ENCODE data around the gene SLC22A3. TPM values are rescaled to one million over a fixed set of nuclear protein-coding genes. Genes with fewer than 3 reads are reported as not detected.

Gene SLC22A3
- total and polyA plus RNA-seq, 2 of the 13 experiments (the other 11 are each of a cell fraction or from before 2014, with no cell fraction given): 12.0 to 31.5 TPM

DNA sequence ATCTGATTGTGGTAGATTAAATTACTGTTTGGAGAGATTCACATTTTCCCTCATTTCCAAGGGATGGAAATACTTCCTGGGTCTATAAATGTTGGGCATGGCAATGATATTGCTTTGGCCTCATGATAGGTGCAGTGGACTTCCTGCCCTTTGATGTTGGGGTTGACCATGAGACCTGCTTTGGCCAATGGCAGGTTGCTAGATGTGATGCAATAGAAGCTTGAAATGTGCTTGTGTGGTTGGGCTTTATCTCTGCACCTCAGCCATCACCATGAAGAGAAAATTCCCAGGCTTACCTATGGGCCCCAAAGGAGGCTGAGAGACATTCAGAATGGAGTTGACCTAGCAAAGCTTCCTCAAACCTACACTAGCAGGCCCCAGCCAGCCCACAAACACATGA lies 69.4 kb downstream of the SLC22A3 start:
- Histone ChIP-seq H3K9me3 (ENCODE audit: low read length) (no peaks in the 10 kb centered on the region), H2AFZ (ENCODE audit: low read length) (no peak overlapping the region), H4K20me1 (ENCODE audit: insufficient read depth, low read length) (no peaks in the 10 kb centered on the region), H3K27ac (ENCODE audit: extremely low read length, insufficient read depth, low read length) (no peak overlapping the region), H3K4me1 (ENCODE audit: insufficient read depth, low read length) (peaks cover 29% of the 10 kb centered on the region), H3K36me3 (replicated peaks in 1 of 2; ENCODE audit: control insufficient read depth in 1 of 2, insufficient read depth in 2 of 2, low read length in 2 of 2) (peaks cover 0 to 7% of the 10 kb centered on the region in 2 experiments; a peak in 2 of 5 replicates), H3K4me3 (replicated peaks in 1 of 3; ENCODE audit: insufficient read depth in 1 of 3, low read depth in 2 of 3, low read length in 3 of 3) (no peak overlapping the region), H3K27me3 (ENCODE audit: control insufficient read depth in 1 of 2, insufficient read depth in 2 of 2, low read length in 2 of 2) (no peaks in the 10 kb centered on the region), H3K9ac (ENCODE audit: insufficient read depth, low read depth, low read length) (no peak overlapping the region), H3K79me2 (ENCODE audit: insufficient read depth, low read length) (no peaks in the 10 kb centered on the region), H3K4me2 (ENCODE audit: low read depth, low read length) (no peak overlapping the region)
- BruUV-seq (replicated peaks): no TSS peak
- ATAC-seq: no peak
- POLR2A ChIA-PET: no interaction called here
- intact Hi-C loops (cut with micrococcal nuclease; ENCODE audit: unreplicated experiment) (no loop called here), in situ Hi-C loops (cut with HindIII; ENCODE audit: extremely low pct_ligation_motif_present, low pct_unique_long_range_greater_than_20kb) (no loop called here)
- CTCF ChIA-PET (ENCODE audit: low intra/inter-chr PET ratio, low total read pairs): no interaction called here
- FAIRE-seq: no peak
- no peak for DNase-seq (ENCODE audit: low spot score)
- TF ChIP-seq ZNF34 (CRISPR knock-in tag; IDR thresholded peaks at IDR 0.05; ENCODE audit: borderline replicate concordance) (no peak), CEBPB (IDR thresholded peaks at IDR 0.05; ENCODE audit: borderline replicate concordance, low read depth, low read length) (peak; percentile 79), NFYC (CRISPR knock-in tag; IDR thresholded peaks at IDR 0.05) (peak; percentile 35; the same call in 1 of the 2 replicates), CEBPG (CRISPR knock-in tag; IDR thresholded peaks at IDR 0.05) (peak; percentile 40; the same call in 1 of the 2 replicates)

DNA sequence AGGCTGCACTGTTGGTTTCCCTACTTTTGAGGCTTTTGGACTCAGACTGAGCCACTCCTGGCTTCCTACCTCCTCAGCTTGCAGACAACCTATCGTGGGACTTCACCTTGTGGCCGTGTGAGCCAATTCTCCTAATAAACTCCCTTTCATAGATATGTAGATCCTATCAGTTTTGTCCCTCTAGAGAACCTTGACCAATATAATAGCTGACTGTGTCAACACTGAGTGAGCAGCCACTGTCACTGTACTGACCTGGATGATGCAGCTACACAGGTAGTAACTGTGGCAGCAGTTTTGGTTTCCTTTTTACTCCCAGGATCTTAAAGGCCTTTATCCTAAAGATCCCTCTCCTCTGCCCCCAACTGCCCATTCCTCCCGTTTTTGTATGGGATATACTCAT lies 70.2 kb downstream of the SLC22A3 start:
- TF ChIP-seq SATB2 (CRISPR knock-in tag; IDR thresholded peaks at IDR 0.05): no peak
- TF ChIP-seq MAFK (conservative IDR thresholded peaks at IDR 0.05 in 1 of 2, IDR thresholded peaks at IDR 0.05 in 1 of 2; ENCODE audit: low read length in 2 of 2): 0 out of 4 replicates have a peak, but pooled peaks of 1 of the 2 experiments have one; percentile 15
- no peak for TF ChIP-seq ZNF34 (CRISPR knock-in tag; IDR thresholded peaks at IDR 0.05; ENCODE audit: borderline replicate concordance)
- no peak for TF ChIP-seq FOXA1 (IDR thresholded peaks at IDR 0.05)
- peak; percentile 25 for TF ChIP-seq FOXA1 (CRISPR knock-in tag; IDR thresholded peaks at IDR 0.05)
- WGBS (ENCODE audit: low lambda C conversion rate): 62% methylated on average over 3 of the region's 3 CpGs
- Histone ChIP-seq H3K4me2 (ENCODE audit: low read depth, low read length) (no peak overlapping the region), H3K27me3 (ENCODE audit: control insufficient read depth in 1 of 2, insufficient read depth in 2 of 2, low read length in 2 of 2) (no peaks in the 10 kb centered on the region), H3K27ac (ENCODE audit: extremely low read length, insufficient read depth, low read length) (no peak overlapping the region), H3K9me3 (ENCODE audit: low read length) (no peaks in the 10 kb centered on the region), H2AFZ (ENCODE audit: low read length) (no peak overlapping the region), H4K20me1 (ENCODE audit: insufficient read depth, low read length) (no peaks in the 10 kb centered on the region), H3K4me3 (replicated peaks in 1 of 3; ENCODE audit: insufficient read depth in 1 of 3, low read depth in 2 of 3, low read length in 3 of 3) (no peak overlapping the region), H3K9ac (ENCODE audit: insufficient read depth, low read depth, low read length) (no peak overlapping the region), H3K79me2 (ENCODE audit: insufficient read depth, low read length) (no peaks in the 10 kb centered on the region), H3K4me1 (ENCODE audit: insufficient read depth, low read length) (peaks cover 29% of the 10 kb centered on the region), H3K36me3 (replicated peaks in 1 of 2; ENCODE audit: control insufficient read depth in 1 of 2, insufficient read depth in 2 of 2, low read length in 2 of 2) (peaks cover 0 to 7% of the 10 kb centered on the region in 2 experiments; a peak in 1 of 5 replicates)
- intact Hi-C loops (cut with micrococcal nuclease; ENCODE audit: unreplicated experiment) (no loop called here), in situ Hi-C loops (cut with HindIII; ENCODE audit: extremely low pct_ligation_motif_present, low pct_unique_long_range_greater_than_20kb) (no loop called here)
- FAIRE-seq (no peak), DNase-seq (ENCODE audit: low spot score) (peak; percentile 22), ATAC-seq (peak; percentile 82)
- ChIA-PET POLR2A (no interaction called here), CTCF (ENCODE audit: low intra/inter-chr PET ratio, low total read pairs) (no interaction called here)
- BruUV-seq (replicated peaks): no TSS peak

All from HepG2 (cell line).